HG03025 (cell line): Measurements from ENCODE around the gene PHLPP1.

Experiments
- ATAC-seq: cut with Tn5 transposase; IDR thresholded peaks from one replicate; pipeline ENCODE4 v1.9.1; 2021; ENCODE audit warnings: mild to moderate bottlenecking, moderate library complexity; ENCODE audit not compliant: unreplicated experiment, low FRiP score

The PHLPP1 gene

GRCh38 chr18:62991389-62991788, 276.0 kb downstream of the PHLPP1 start:
- ATAC-seq, result no peak

DNA sequence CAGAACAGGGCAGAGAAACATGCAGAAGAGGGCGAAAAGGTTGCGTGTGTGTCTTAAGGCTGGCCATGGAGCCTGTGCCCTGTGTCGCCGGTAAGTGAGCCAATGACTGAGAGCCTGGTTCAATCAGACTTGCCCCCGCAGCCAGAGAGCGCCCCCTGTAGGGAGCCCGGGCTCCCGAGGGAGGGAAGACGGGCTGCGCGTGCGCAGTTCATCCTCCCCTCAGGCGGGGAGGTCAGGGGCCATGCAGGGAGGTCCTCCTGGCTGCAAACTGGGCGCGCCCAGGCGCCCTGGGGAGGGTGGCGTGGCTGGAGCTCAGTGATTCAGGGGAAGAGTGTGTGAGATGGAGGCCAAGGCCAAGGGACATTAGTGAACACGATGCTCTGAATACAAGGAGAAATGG, 276.6 kb downstream of the PHLPP1 start:
- no peak for ATAC-seq

- no peak for ATAC-seq
Observed at GRCh38 chr18:62992877-62993365, 277.6 kb downstream of the PHLPP1 start.

DNA sequence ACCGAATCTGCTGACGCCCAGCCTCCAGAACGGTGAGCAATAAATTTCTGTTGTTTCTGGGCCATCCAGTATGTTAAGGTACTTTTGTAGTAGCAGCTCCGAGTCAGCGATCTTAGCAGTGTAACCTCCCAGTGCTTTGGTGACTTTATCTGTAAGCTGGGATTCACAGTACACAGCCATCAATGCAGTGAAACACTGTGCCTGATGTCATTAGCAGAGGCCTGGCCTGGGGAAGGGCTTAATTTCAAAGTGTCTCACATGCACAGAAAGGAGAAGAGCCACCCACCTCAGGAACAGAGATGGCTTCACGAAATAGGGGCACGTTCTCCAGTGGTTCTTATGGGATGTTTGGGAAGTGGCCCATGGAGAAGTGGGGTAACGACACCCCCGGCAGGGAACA, 281.2 kb downstream of the PHLPP1 start:
- no peak for ATAC-seq

GRCh38 chr18:62997076-62997475, 281.7 kb downstream of the PHLPP1 start:
- no peak for ATAC-seq

GRCh38 chr18:62998443-62998842, 283.1 kb downstream of the PHLPP1 start:
- ATAC-seq, result no peak

- no peak for ATAC-seq
Observed at GRCh38 chr18:62999392-62999791, 284.1 kb downstream of the PHLPP1 start.

DNA sequence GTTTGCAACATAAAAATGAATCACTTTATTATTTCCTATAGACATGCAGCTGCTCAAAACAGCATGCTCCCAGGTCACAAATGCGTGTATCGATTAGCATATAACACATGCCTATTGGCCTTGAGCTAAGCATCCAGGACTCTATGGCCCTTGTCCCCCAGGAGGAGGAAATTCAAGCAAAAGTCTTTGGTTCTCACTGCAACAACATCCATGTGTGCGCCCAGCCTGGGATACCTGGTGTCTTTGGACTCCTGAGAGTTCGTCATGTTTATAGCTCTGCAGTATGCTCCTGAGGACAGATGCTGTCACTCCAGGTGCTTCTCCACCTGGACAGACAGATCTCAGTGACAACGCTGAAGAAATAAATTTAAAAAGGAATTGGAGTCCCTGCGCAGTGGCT, 284.6 kb downstream of the PHLPP1 start:
- ATAC-seq, result no peak

DNA sequence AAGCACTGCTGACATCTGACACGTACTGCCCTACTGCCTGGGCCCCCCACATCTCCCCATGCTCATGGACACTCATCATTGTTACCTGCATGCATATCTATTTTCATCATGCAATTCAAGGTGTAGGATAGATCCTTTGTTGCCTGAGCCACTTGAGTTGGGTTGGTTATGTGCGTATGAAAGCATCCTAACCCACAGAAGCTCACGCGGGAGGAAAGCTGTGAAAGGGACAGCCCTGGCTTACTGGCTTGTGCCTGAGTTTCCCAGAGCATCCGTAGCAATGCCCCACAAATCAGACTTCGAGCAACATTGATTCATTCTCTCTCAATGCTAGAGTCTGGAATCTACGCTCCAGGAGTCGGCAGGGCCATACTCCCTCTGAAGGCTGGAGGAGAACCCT, 285.5 kb downstream of the PHLPP1 start:
- no peak for ATAC-seq

GRCh38 chr18:63001861-63002260, 286.5 kb downstream of the PHLPP1 start:
- no peak for ATAC-seq

GRCh38 chr18:63002305-63002704, 287.0 kb downstream of the PHLPP1 start:
- no peak for ATAC-seq

GRCh38 chr18:63002803-63003445, 287.6 kb downstream of the PHLPP1 start:
- ATAC-seq, result no peak

GRCh38 chr18:63003899-63004298, 288.6 kb downstream of the PHLPP1 start:
- ATAC-seq, result no peak

- ATAC-seq, result no peak
Observed at GRCh38 chr18:63004466-63005089, 289.2 kb downstream of the PHLPP1 start.

DNA sequence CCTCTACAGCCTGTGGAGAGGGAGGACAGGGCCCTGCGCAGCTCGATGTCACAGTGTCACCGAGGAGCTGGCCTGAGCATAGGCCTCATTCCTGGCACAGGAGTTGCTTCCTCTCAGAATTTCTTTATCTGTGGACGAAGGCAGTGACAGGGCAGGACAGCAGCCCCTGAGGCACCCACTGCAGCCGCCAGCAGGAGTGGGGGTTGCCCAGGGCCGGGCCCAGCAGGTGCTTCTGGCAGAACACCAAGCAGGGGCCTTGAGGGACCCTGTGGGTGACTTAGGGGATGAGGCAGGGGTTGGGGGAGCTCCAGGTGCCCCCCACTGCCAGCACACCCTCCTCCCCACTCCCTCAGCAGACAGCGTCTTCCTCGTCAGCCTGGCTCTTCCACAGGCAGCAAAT, 290.0 kb downstream of the PHLPP1 start:
- ATAC-seq, result no peak

DNA sequence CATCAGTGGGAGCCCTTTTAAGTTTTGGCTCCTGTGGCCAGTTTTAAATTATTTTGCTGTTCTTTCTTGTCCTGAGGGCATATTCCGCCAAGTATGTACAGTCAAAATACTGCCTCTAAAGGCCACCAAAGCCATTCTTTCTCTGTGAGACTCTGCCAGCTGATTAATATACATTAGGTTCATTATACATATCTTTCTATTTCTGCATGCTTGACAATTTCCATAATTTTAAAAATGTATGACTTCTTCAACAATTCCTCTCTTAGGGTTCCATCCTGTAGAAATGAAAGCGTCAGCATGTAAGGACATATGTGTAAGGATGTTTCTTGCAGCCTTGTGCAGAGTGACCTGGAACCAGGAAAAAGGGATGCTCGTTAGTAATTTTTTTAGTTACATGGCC, 291.9 kb downstream of the PHLPP1 start:
- ATAC-seq, result no peak

DNA sequence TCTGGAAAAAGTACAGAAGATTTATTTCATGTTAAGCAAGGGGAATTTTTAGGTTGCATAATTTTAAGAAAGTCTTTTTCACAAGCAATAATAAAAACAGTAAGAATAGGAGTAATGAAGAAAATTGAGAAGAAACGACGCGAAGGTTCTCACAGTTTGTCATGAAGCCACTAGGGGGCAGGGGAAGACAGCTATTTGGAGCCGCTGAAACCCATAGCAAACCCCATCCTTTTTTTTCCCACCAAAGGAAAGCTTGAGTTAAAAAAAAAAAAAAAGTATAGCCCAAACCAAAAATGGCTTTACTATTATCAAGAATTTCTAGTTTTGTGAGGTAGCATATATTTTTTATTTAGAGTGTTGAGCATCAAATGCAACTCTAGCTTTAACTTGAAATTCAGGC, 300.9 kb downstream of the PHLPP1 start:
- ATAC-seq, result no peak

GRCh38 chr18:63017076-63017475, 301.7 kb downstream of the PHLPP1 start:
- ATAC-seq, result no peak

DNA sequence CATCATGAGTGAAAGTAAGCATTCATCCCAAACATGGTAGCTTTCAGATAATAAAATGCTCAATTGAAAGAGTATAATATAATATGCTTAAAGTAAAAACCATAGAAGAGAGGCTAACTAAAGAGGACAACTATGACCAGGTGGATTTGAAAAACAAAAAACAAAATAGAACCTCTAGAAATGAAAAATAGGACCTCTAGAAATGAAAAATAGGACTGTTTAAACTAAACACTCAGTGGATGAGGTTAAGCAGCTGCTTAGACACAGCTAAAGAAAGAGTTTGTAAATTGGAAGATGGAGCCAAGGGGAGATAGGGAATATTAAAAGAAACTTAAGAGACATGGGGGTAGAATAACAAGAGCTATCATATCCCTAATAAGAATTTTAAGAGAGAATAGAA, 302.6 kb downstream of the PHLPP1 start:
- no peak for ATAC-seq

DNA sequence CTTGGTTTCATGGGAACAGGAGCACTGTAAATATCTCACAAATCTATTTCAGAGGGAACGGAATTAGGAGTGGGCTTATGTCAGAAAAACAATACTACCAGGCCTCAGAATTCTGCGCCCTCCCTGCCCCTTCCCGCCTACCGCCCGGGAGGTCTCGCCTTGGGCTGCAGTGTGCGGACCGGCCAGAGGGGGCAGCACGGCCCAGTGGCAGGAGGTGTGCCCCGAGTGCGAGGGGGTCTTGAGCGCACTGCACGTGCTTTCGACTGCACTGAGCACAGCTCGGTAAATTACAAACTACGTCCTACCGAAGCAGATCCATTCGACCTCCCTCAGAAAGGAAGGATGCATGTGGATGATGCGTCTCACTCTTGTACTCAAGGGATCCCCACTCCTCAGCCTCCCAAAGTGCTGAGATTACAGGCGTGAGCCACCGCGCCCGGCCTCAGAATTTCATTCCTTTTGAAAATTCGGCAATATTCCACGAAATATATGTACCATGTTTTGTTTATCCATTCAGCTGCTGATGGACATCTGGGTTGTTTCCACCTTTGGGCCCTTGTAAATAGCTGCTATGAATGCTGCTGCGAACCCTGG, 307.2 kb downstream of the PHLPP1 start:
- no peak for ATAC-seq

- no peak for ATAC-seq
Observed at GRCh38 chr18:63025251-63026090, 310.1 kb downstream of the PHLPP1 start.
